ENCODE results near the gene FXYD2. TPM values are rescaled to one million over a fixed set of nuclear protein-coding genes. Genes with fewer than 3 reads are reported as not detected.

The FXYD2 gene
- total and polyA plus RNA-seq, 2 of the 4 experiments (the other 2 are of a cell fraction): 0.09 TPM; not detected in 1

DNA sequence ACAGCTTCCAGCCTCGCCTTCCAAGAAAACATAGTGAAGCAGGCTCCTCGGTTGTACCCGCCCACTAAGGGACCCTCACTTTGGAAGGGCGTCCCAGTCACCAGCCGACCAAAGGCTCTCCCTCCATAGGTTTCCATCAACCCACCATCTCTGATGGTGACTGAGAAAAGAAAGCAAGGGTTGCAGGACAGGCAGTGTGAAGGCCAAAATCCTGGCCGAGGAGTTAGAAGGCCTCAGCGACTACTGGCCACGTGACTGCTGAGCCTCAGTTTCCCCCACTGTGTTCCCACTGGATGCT lies 49.2 kb upstream of the FXYD2 start:
- ChIA-PET POLR2A (ENCODE audit: unreplicated experiment) (no interaction called here), CTCF (no interaction called here)
- H4K5ac ChIP-seq (ENCODE audit: low read depth, low read length): no peak overlapping the region
- no peak overlapping the region for H3K18ac ChIP-seq (ENCODE audit: low read depth, low read length)
- H3K14ac ChIP-seq (replicated peaks; ENCODE audit: low read depth, low read length): no peak overlapping the region
- H3K4ac ChIP-seq (ENCODE audit: low read depth, low read length): no peak overlapping the region
- dilution Hi-C loops (cut with HindIII; ENCODE audit: low sequenced_read_pairs, unreplicated experiment): no loop called here
- ATAC-seq (ENCODE audit: low read depth) (no peak), DNase-seq (no peak)
- no peak overlapping the region for H2BK15ac ChIP-seq (ENCODE audit: low read depth, low read length)
- no peak overlapping the region for H3K27ac ChIP-seq (ENCODE audit: insufficient read depth, low read length)
- H2BK120ac ChIP-seq (ENCODE audit: low read depth, low read length): no peak overlapping the region
- H2BK20ac ChIP-seq (ENCODE audit: low read depth, low read length): no peak overlapping the region
- peaks cover 61% of the 10 kb centered on the region for H3K27me3 ChIP-seq (ENCODE audit: control insufficient read depth, insufficient read depth, low read length)
- H3K4me3 ChIP-seq (ENCODE audit: insufficient read depth, low read depth, low read length): no peak overlapping the region
- no TSS peak for BruUV-seq (replicated peaks)
- no peak overlapping the region for H4K8ac ChIP-seq (ENCODE audit: low read depth in 2 of 2, low read length in 2 of 2)
- no peak overlapping the region for H4K91ac ChIP-seq (ENCODE audit: insufficient read depth, low read depth, low read length)
- H3K23ac ChIP-seq (ENCODE audit: low read depth, low read length): no peak overlapping the region
- H4K20me1 ChIP-seq (ENCODE audit: insufficient read depth, low read length): no peaks in the 10 kb centered on the region
- in situ Hi-C loops (cut with MboI; ENCODE audit: low sequenced_read_pairs): no loop called here
- no peak overlapping the region for H2AFZ ChIP-seq (replicated peaks; ENCODE audit: low read length, poor library complexity)
- H2AK9ac ChIP-seq (replicated peaks; ENCODE audit: low read depth, low read length, poor library complexity): no peak overlapping the region
- intact Hi-C loops (cut with micrococcal nuclease): no loop called here
- no peak overlapping the region for H2AK5ac ChIP-seq (ENCODE audit: low read depth, low read length)
- no peak overlapping the region for H3K56ac ChIP-seq (ENCODE audit: extremely low read depth, insufficient read depth, low read length)
- H3K36me3 ChIP-seq (ENCODE audit: control insufficient read depth, insufficient read depth, low read length): no peaks in the 10 kb centered on the region
- H2BK5ac ChIP-seq (ENCODE audit: low read depth, low read length, poor library complexity, severe bottlenecking): no peak overlapping the region
- no peak overlapping the region for H3K4me2 ChIP-seq (ENCODE audit: low read depth, low read length)
- H3K79me1 ChIP-seq (ENCODE audit: low read depth in 1 of 2, low read length in 2 of 2): no peaks in the 10 kb centered on the region
- H3K9ac ChIP-seq (ENCODE audit: low read depth, low read length): no peak overlapping the region
- no peaks in the 10 kb centered on the region for H3K9me3 ChIP-seq (ENCODE audit: control insufficient read depth, insufficient read depth, low read length)
- 70% methylated on average over 2 of the region's 8 CpGs; no CpG with 5 or more reads in 1 of the 2 experiments for WGBS, 2 experiments (ENCODE audit: extremely low coverage in 2 of 2, insufficient read length in 1 of 2)
- TF ChIP-seq FOS (IDR thresholded peaks at IDR 0.05; ENCODE audit: low read depth, low read length) (no peak), SMC3 (IDR thresholded peaks at IDR 0.05; ENCODE audit: low read depth, low read length) (no peak), RFX5 (IDR thresholded peaks at IDR 0.05; ENCODE audit: low read depth, low read length) (no peak), RAD21 (IDR thresholded peaks at IDR 0.05; ENCODE audit: low read length) (no peak), MXI1 (IDR thresholded peaks at IDR 0.05; ENCODE audit: borderline replicate concordance, low read depth, low read length) (no peak), NFE2L2 (IDR thresholded peaks at IDR 0.05; ENCODE audit: low read depth, low read length) (no peak), CHD1 (IDR thresholded peaks at IDR 0.05; ENCODE audit: low read depth, low read length) (no peak), CEBPB (IDR thresholded peaks at IDR 0.05; ENCODE audit: low read depth, low read length) (no peak), BHLHE40 (IDR thresholded peaks at IDR 0.05; ENCODE audit: low read depth, low read length) (no peak), MAFK (IDR thresholded peaks at IDR 0.05; ENCODE audit: low read depth, low read length) (no peak), POLR2A (IDR thresholded peaks at IDR 0.05; ENCODE audit: low read depth, low read length) (no peak), MAZ (IDR thresholded peaks at IDR 0.05; ENCODE audit: borderline replicate concordance, low read depth, low read length) (no peak)
- TF ChIP-seq, protein P1, sequence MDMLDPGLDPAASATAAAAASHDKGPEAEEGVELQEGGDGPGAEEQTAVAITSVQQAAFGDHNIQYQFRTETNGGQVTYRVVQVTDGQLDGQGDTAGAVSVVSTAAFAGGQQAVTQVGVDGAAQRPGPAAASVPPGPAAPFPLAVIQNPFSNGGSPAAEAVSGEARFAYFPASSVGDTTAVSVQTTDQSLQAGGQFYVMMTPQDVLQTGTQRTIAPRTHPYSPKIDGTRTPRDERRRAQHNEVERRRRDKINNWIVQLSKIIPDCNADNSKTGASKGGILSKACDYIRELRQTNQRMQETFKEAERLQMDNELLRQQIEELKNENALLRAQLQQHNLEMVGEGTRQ (IDR thresholded peaks at IDR 0.05; ENCODE audit: low read depth, low read length): no peak
- TF ChIP-seq, protein P2, sequence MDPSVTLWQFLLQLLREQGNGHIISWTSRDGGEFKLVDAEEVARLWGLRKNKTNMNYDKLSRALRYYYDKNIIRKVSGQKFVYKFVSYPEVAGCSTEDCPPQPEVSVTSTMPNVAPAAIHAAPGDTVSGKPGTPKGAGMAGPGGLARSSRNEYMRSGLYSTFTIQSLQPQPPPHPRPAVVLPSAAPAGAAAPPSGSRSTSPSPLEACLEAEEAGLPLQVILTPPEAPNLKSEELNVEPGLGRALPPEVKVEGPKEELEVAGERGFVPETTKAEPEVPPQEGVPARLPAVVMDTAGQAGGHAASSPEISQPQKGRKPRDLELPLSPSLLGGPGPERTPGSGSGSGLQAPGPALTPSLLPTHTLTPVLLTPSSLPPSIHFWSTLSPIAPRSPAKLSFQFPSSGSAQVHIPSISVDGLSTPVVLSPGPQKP (IDR thresholded peaks at IDR 0.05; ENCODE audit: borderline replicate concordance, low read depth, low read length): no peak
- H3K9me1 ChIP-seq (ENCODE audit: insufficient read depth, low read length): no peaks in the 10 kb centered on the region
- no peaks in the 10 kb centered on the region for H3K4me1 ChIP-seq (ENCODE audit: control insufficient read depth, insufficient read depth, low read length)

Data from IMR-90 (cell line).